Lower leg skin (tissue), 3 donors: ENCODE measurements around the gene SOCS2.

Source experiments
- CTCF ChIP-seq, 3 donors: fragments of 450-650 bp; IDR thresholded peaks; one replicate each; pipeline ENCODE4 v1.5.1; 2016; ENCODE audit warnings: antibody characterized with exemption in 3 of 3, mild to moderate bottlenecking in 3 of 3, moderate library complexity in 2 of 3
- POLR2A ChIP-seq, 2 donors: fragments of 450-650 bp; IDR thresholded peaks; one replicate each; pipeline ENCODE4 v1.6.1; 2016 to 2017; ENCODE audit warnings: antibody characterized with exemption in 2 of 2, mild to moderate bottlenecking in 1 of 2, moderate library complexity in 1 of 2

GRCh38 chr12:93594766-93595311 lies 22.4 kb downstream of the SOCS2 start:
- TF ChIP-seq POLR2A (IDR thresholded peaks at IDR 0.05) = no peak
- TF ChIP-seq CTCF (IDR thresholded peaks at IDR 0.05) = no peak
